GM12892 (cell line): ENCODE results near the gene C15orf40.

Experiments
- POLR2A ChIP-seq: IDR thresholded peaks from 2 replicates; pipeline ENCODE4 v1.6.1; 2011; ENCODE audit warnings: low read depth, low read length, control low read depth
- POLR2AphosphoS5 ChIP-seq: IDR thresholded peaks from 2 replicates; pipeline ENCODE4 v1.6.1; 2011; ENCODE audit warnings: low read depth, low read length, control low read depth
- TAF1 ChIP-seq: IDR thresholded peaks from 2 replicates; pipeline ENCODE4 v1.6.1; 2011; ENCODE audit warnings: low read depth, mild to moderate bottlenecking, control low read depth, low read length, borderline replicate concordance

DNA sequence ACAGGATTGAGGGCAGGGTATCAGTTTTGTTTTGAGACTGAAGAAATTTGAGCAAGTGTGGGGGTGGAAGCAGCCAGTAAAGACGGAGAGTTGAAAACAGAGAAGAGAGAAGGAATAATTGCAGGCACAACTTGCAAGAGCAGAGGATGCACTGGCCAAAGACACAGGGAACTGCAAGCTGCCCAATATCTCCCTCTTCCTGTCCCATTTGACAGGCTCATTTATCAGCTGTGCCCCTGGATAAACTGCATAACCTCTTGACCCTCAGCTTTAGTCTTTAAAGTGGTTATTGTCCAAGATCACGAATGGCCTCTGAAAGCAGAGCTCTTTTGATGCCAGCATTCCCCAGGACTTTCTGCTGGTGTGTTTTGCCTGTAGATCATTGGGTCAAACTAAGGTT is 30.5 kb downstream of the C15orf40 start:
- TF ChIP-seq TAF1 (no peak), POLR2AphosphoS5 (no peak), POLR2A (no peak)
